Lower leg skin (tissue), 3 donors: ENCODE results near the gene NFE2L1.

Experiments used
- CTCF ChIP-seq, 3 donors: fragments of 450-650 bp; IDR thresholded peaks; one replicate each; pipeline ENCODE4 v1.5.1; 2016; ENCODE audit warnings: antibody characterized with exemption in 3 of 3, mild to moderate bottlenecking in 3 of 3, moderate library complexity in 2 of 3
- POLR2A ChIP-seq, 2 donors: fragments of 450-650 bp; IDR thresholded peaks; one replicate each; pipeline ENCODE4 v1.6.1; 2016 to 2017; ENCODE audit warnings: antibody characterized with exemption in 2 of 2, mild to moderate bottlenecking in 1 of 2, moderate library complexity in 1 of 2

- TF ChIP-seq POLR2A (IDR thresholded peaks at IDR 0.05) (no peak), CTCF (IDR thresholded peaks at IDR 0.05) (no peak)
Observed at GRCh38 chr17:48110761-48111160, 62.6 kb downstream of the NFE2L1 start.
